CMK (cell line): ENCODE results near the gene VMO1.

Experiments used
- DNase-seq: peaks from one replicate; pipeline ENCODE4 v3.0.0-alpha.2; 2010; ENCODE audit warnings: low read depth

Gene VMO1

GRCh38 chr17:4753392-4753791 is 32.8 kb downstream of the VMO1 start:
- no peak for DNase-seq

DNA sequence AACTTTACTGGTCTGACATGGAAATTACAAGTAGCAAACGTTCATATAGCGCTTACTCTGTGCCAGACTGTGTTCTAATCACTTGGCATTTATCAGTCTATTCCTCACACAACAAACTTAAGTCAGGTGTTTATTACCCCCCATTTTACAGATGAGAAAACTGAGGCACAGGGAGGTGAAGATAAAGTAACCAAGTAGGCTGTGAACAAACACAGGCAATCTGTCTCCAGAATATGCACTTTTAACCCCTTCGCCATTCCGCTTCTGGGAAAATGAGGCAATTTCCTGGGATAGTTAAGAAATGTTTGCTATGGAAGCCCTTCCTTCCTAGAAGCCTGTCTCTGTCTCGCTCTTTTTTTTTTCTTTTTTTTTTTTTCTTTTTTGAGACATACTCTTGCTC is 34.2 kb downstream of the VMO1 start:
- no peak for DNase-seq

DNA sequence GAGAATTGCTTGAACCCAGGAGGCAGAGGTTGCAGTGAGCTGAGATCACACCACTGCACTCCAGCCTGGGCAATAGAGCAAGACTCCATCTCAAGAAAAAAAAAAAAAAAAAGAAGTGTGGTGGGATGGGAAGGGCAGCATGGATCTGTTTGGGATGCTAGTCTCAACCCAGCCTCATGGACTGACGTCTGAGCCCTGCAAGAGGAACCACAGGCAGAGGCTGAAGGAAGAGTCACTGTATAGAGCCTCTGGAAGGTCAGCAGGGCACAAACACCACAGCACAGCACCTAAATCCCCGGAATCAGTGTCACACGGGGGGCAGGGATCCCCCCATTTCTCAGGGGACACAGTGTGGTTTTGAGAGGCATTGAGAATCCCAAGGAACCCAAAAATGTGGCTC is 35.6 kb downstream of the VMO1 start:
- no peak for DNase-seq

GRCh38 chr17:4748686-4749085 is 37.5 kb downstream of the VMO1 start:
- no peak for DNase-seq

DNA sequence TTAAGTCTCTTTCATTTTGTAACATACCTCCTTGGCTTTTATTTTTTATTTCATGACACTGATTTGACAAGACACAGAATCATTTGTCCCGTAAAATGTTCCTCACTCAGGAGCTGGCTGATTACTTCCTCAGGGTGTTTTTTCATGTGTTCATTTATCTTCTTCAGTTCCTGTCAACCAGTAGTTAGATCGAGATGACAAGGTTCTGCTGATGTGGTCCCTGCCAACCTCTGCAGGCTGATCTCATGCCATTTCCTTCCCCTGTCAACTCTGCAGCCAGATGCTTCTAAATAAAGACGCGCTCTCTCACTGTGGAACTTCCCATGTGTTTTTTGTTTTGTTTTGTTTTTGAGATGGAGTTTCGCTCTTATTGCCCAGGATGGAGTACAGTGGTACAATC is 38.3 kb downstream of the VMO1 start:
- no peak for DNase-seq

DNA sequence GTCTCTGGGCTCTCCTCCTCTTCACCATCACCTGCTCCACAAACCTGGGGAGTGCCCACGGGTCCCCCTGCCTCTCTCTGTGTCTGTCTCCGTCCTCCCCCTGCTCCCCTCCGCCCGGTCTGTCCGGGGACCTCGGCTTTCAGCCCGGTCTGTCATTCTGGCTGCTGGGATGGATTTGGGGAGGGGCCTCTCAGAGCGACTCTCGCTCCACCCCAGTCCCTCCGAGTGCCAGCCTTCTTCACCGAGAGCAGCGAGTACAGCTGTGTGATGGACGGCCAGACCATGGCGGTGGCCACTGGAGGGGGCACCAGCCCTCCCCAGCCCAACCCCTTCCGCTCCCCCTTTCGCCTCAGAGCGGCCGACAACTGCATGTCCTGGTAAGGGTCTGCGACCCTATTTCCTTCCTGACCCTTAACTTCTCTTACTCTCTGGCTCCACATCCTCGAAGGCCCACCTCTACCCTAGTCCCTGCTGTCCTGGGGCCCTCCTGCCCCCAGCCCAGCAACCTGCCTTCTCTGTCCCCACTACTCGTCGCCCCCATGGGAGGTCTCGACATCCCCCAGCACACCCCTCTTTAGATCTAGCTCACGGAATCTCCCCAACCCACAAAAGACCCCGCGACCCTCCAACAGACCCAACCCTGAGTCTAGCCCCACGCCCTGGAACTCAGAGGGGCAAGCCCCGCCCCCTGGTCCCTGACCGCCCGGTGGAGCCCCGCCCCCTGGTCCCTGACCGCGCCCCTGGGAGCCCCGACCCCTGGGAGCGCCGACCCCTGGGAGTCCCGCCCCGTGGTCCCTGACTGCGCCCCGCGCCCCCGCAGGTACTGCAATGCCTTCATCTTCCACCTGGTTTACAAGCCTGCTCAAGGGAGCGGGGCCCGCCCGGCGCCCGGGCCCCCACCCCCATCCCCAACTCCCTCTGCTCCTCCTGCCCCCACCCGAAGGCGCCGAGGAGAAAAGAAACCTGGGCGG is 40.9 kb downstream of the VMO1 start:
- DNase-seq: no peak

- DNase-seq: no peak
Measured at GRCh38 chr17:4743898-4744297, 42.3 kb downstream of the VMO1 start.

- no peak for DNase-seq
Measured at GRCh38 chr17:4743216-4743615, 42.9 kb downstream of the VMO1 start.

DNA sequence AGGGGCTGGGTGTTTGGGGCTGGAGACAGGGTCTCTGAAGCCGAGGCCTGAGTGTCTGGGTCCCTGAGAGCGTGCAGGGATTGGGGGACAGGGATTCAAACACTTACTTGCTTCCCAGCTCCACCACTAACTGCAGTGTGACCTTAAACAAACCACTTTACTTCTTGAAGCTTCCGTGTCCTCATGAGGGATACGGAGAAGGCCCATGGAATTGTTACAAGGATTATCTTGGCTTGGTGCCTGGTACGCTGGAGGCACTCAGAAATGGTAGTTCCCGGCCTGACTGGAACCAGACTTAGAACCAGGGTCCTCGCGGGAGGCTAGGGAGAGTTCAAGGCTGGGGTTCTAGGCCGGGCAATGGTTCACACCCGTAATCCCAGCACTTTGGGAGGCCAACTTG is 43.5 kb downstream of the VMO1 start:
- DNase-seq: no peak

DNA sequence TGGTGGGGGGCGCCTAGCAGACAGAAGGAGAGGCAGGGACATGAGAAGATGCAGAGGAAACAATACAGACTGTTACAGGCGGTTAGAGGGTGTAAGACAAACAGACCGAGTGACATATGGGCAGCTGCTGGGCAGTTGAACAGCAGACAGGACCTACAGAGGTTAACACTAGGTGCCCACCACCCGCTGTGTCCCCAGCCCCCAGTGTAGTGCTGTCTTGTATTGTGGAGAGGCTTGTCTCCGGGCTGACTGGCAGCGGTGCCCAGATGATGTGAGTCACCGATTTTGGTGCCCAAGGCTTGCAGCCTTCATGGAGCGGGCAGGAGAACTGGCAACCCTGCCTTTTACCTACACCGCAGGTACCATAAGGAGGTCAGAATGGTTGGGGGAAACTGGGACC is 44.0 kb downstream of the VMO1 start:
- no peak for DNase-seq

- DNase-seq: no peak
Measured at GRCh38 chr17:4741544-4741943, 44.6 kb downstream of the VMO1 start.

DNA sequence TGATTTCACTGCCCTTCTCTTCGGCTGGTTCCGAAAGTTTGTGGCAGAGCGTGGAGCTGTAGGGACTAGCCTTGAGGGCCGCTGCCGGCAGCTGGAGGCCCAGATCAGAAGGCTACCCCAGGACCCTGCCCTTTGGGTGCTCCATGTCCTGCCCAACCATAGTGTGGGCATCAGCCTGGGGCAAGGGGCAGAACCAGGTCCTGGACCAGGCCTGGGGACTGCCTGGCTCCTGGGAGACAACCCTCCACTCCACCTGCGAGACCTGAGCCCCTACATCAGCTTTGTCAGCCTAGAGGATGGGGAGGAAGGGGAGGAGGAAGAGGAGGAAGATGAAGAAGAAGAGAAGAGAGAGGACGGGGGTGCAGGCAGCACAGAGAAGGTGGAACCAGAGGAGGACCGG is 45.6 kb downstream of the VMO1 start:
- no peak for DNase-seq

- no peak for DNase-seq
Measured at GRCh38 chr17:4740025-4740351, 46.2 kb downstream of the VMO1 start.

DNA sequence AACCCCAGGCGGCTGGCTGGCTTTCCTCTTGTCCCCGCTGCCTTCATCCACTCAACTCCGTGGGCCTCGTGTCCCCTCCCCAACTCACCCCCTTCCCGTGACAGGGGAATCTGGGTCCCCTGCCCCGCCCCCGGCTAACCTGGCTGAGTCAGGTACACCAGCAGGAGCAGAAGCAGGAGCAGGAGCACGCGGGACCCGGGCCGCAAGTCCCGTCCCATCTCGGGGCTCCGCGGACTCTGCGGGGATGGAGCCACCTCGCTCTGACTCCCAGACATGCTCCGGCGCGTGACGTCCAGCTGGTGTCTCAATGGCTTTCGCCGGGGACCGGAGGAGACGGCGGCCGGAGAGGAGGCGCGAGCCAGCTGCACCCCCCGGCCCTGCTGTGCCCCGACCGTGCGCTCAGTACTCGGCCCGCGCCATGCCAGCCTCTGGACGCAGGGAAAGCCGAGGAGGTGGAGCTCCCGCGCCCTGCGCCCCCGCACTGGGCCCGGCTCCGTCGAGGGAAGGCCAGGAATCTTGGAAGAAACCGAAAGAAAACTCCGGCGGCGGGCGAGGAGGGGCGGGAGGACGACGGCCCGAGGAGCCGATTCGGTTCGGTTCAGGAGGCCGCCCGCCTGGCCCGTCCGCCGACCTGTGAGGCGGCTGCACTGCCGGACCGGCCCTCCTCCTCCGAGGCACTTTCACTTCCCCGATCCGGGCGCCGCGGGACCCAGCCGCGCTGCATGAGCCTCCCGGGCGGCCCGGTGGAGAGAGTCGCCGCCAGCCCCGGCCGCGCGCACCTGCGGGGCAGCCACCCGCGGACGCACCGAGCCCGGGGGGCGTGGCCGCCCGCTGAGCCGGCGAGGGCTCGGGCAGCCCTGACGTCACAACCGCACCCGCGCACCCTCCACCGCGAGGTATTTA is 46.8 kb downstream of the VMO1 start, which contains the start of the genes CXCL16 and ZMYND15:
Gene CXCL16, minus strand, starts transcription at position 807 of the 903 bp plus-strand sequence. Its CDS starts 589 bp downstream, at position 218.
Gene ZMYND15, plus strand, starts transcription at position 712 of the 903 bp plus-strand sequence. CDS start 716 bp downstream, outside the sequence.
- no peak for DNase-seq

- no peak for DNase-seq
Measured at GRCh38 chr17:4738136-4739121, 47.7 kb downstream of the VMO1 start.

- DNase-seq: no peak
Measured at GRCh38 chr17:4735876-4736651, 50.1 kb downstream of the VMO1 start.
